Activated CD8-positive, alpha-beta T cell treated with anti-CD3 and anti-CD28 coated beads for 36 hours (primary cell): ENCODE results near the gene SMTN. TPM values are rescaled to one million over a fixed set of nuclear protein-coding genes. Genes with fewer than 3 reads are reported as not detected.

Source experiments
- ATAC-seq: fragments of 200-7000 bp; cut with Tn5 transposase; one replicate; pipeline ENCODE4 v1.10.0; 2021; ENCODE audit warnings: mild to moderate bottlenecking, moderate library complexity
- CTCF ChIA-PET: fragments of 350-600 bp; sonication (Branson Sonifier 250); formaldehyde crosslinking; loops from one replicate; lab custom pipeline; 2021; ENCODE audit warnings: antibody characterized with exemption; lab: Charles Lee
- POLR2A ChIA-PET: fragments of 350-600 bp; sonication (Branson Sonifier 250); formaldehyde crosslinking; loops from one replicate; lab custom pipeline; 2021; ENCODE audit warnings: antibody characterized with exemption; lab: Charles Lee
- DNase-seq: peaks from one replicate; pipeline ENCODE4 v3.0.0-alpha.2; 2020
- H3K27ac Mint-ChIP-seq: one replicate; pipeline ENCODE4 v1.8.0; 2021; ENCODE audit warnings: mild to moderate bottlenecking, mixed read lengths
- H3K27me3 Mint-ChIP-seq: one replicate; pipeline ENCODE4 v1.8.0; 2021; ENCODE audit warnings: mixed read lengths
- H3K36me3 Mint-ChIP-seq: one replicate; pipeline ENCODE4 v1.8.0; 2021; ENCODE audit warnings: low read depth, mixed read lengths
- H3K4me1 Mint-ChIP-seq: one replicate; pipeline ENCODE4 v1.8.0; 2021; ENCODE audit warnings: low read depth, mixed read lengths
- H3K4me3 Mint-ChIP-seq: one replicate; pipeline ENCODE4 v1.8.0; 2021; ENCODE audit warnings: mild to moderate bottlenecking, moderate library complexity, mixed read lengths
- H3K9me3 Mint-ChIP-seq: one replicate; pipeline ENCODE4 v1.8.0; 2021; ENCODE audit warnings: mixed read lengths
- CTCF ChIP-seq: fragments of 200-600 bp; IDR thresholded peaks from one replicate; pipeline ENCODE4 v1.8.0; 2022; ENCODE audit warnings: antibody characterized with exemption, mild to moderate bottlenecking
- intact Hi-C: fragments of 100-400 bp; cut with micrococcal nuclease; formaldehyde crosslinking; loops from one replicate; pipeline ENCODE4 v1.10.0; 2022
- total RNA-seq, 2 experiments: library from RNA; stranded (reverse); gene quantifications; one replicate each; pipeline ENCODE4 v1.2.3, GENCODE V29; 2021

The SMTN gene
- total RNA-seq, 2 experiments from 2014 or later, result 32.0 to 36.3 TPM

GRCh38 chr22:31083923-31084810, 3.0 kb downstream of the SMTN start:
- no peak for ATAC-seq
- DNase-seq, result no peak
- intact Hi-C loops, result loop anchor here (5.0 to 10.0 kb wide), 2 partner anchors 142 to 319 kb away; no protein-coding TSS in a partner anchor
- peaks cover 4% of the 10 kb centered on the region for H3K36me3 Mint-ChIP-seq
- no peak for TF ChIP-seq CTCF
- ChIA-PET CTCF (interaction anchor here (0.8 to 6.1 kb wide), 30 partner anchors 9 to 449 kb away, joined by 3 to 44 read pairs (median 6); partner anchors contain the start of genes LIMK2, MORC2, SELENOM and SLC35E4), POLR2A (interaction anchor here (0.6 to 8.1 kb wide), 19 partner anchors 11 to 450 kb away, joined by 3 to 52 read pairs (median 4); partner anchors contain the start of genes MORC2, PATZ1, PIK3IP1 and SELENOM)
- H3K9me3 Mint-ChIP-seq, result no peaks in the 10 kb centered on the region
- H3K27ac Mint-ChIP-seq, result peak overlapping the region; percentile 89
- H3K4me1 Mint-ChIP-seq, result peaks cover 25% of the 10 kb centered on the region
- H3K4me3 Mint-ChIP-seq, result peak overlapping the region; percentile 97
- no peaks in the 10 kb centered on the region for H3K27me3 Mint-ChIP-seq

GRCh38 chr22:31084811-31085492, 3.8 kb downstream of the SMTN start:
- TF ChIP-seq CTCF, result peak; percentile 92
- peak; percentile 94 for DNase-seq
- Mint-ChIP-seq H3K27me3 (no peaks in the 10 kb centered on the region), H3K27ac (peak overlapping the region; percentile 93), H3K4me3 (peak overlapping the region; percentile 97), H3K4me1 (peaks cover 25% of the 10 kb centered on the region), H3K36me3 (peaks cover 4% of the 10 kb centered on the region), H3K9me3 (no peaks in the 10 kb centered on the region)
- intact Hi-C loops, result loop anchor here (5.0 to 10.0 kb wide), 2 partner anchors 143 to 320 kb away; no protein-coding TSS in a partner anchor
- CTCF ChIA-PET, result interaction anchor here (0.6 to 6.1 kb wide), 31 partner anchors 9 to 450 kb away, joined by 3 to 44 read pairs (median 4); partner anchors contain the start of genes MORC2, SELENOM and TUG1
- ATAC-seq, result peak; percentile 83
- POLR2A ChIA-PET, result interaction anchor here (0.6 to 8.1 kb wide), 27 partner anchors 9 to 796 kb away, joined by 3 to 52 read pairs (median 4); partner anchors contain the start of genes MORC2, PATZ1, PIK3IP1 and SELENOM

- Mint-ChIP-seq H3K4me3 (peak overlapping the region; percentile 97), H3K36me3 (peaks cover 4% of the 10 kb centered on the region)
- POLR2A ChIA-PET, result interaction anchor here (0.8 to 8.1 kb wide), 24 partner anchors 8 to 797 kb away, joined by 3 to 52 read pairs (median 4); partner anchors contain the start of genes MORC2, PATZ1, PIK3IP1 and SELENOM
Measured at GRCh38 chr22:31085493-31085824, 4.3 kb downstream of the SMTN start.

GRCh38 chr22:31085928-31086327, 4.8 kb downstream of the SMTN start:
- H3K36me3 Mint-ChIP-seq, result peaks cover 4% of the 10 kb centered on the region
- H3K4me3 Mint-ChIP-seq, result peak overlapping the region; percentile 97
- no peak overlapping the region for H3K27ac Mint-ChIP-seq
- H3K4me1 Mint-ChIP-seq, result peaks cover 22% of the 10 kb centered on the region
- no peak for TF ChIP-seq CTCF
- ATAC-seq, result no peak
- no peaks in the 10 kb centered on the region for H3K27me3 Mint-ChIP-seq
- no peaks in the 10 kb centered on the region for H3K9me3 Mint-ChIP-seq
- POLR2A ChIA-PET, result interaction anchor here (1.5 to 8.1 kb wide), 3 partner anchors 24 to 162 kb away, joined by 4 to 52 read pairs (median 5); partner anchors contain the start of genes MORC2 and TUG1
- CTCF ChIA-PET, result interaction anchor here (0.9 to 6.1 kb wide), 13 partner anchors 8 to 323 kb away, joined by 3 to 44 read pairs (median 9); partner anchors contain the start of genes MORC2, SELENOM and TUG1
- intact Hi-C loops, result loop anchor here (10.0 kb wide), 1 partner anchor 321 kb away; no protein-coding TSS in a partner anchor
- DNase-seq, result no peak

More at GRCh38 chr22:31085493-31085824, 4.3 kb downstream of the SMTN start:
- CTCF ChIA-PET, result interaction anchor here (0.6 to 6.1 kb wide), 26 partner anchors 9 to 323 kb away, joined by 3 to 44 read pairs (median 6); partner anchors contain the start of genes MORC2, SELENOM and TUG1
- ATAC-seq, result no peak
- H3K27ac Mint-ChIP-seq, result peak overlapping the region; percentile 93
- intact Hi-C loops, result loop anchor here (10.0 kb wide), 1 partner anchor 321 kb away; no protein-coding TSS in a partner anchor
- no peaks in the 10 kb centered on the region for H3K9me3 Mint-ChIP-seq
- no peaks in the 10 kb centered on the region for H3K27me3 Mint-ChIP-seq
- peaks cover 24% of the 10 kb centered on the region for H3K4me1 Mint-ChIP-seq
- no peak for DNase-seq
- peak; percentile 25 for TF ChIP-seq CTCF
